Adipocyte (in vitro differentiated cells): Measurements from ENCODE around the gene DUSP15.

Experiments
- DNase-seq: peaks from one replicate; pipeline ENCODE4 v3.0.0-alpha.2; 2015; ENCODE audit warnings: low read depth
- H3K27me3 ChIP-seq: replicated peaks from 2 replicates; pipeline ENCODE4 v1.7.0; 2013; ENCODE audit warnings: mild to moderate bottlenecking, low read length, moderate library complexity; ENCODE audit not compliant: control insufficient read depth, insufficient read depth
- H3K36me3 ChIP-seq: 2 replicates; pipeline ENCODE4 v1.7.0; 2013; ENCODE audit warnings: low read length, mild to moderate bottlenecking, moderate library complexity; ENCODE audit not compliant: control insufficient read depth, insufficient read depth, severe bottlenecking
- H3K4me1 ChIP-seq: 2 replicates; pipeline ENCODE4 v1.7.0; 2013; ENCODE audit warnings: mild to moderate bottlenecking, low read length, moderate library complexity; ENCODE audit not compliant: control insufficient read depth, insufficient read depth
- H3K4me3 ChIP-seq: 2 replicates; pipeline ENCODE4 v1.7.0; 2013; ENCODE audit warnings: mild to moderate bottlenecking, low read length, moderate library complexity
- H3K9ac ChIP-seq: 2 replicates; pipeline ENCODE4 v1.7.0; 2013; ENCODE audit warnings: mild to moderate bottlenecking, low read length, moderate library complexity
- H3K9me3 ChIP-seq: 2 replicates; pipeline ENCODE4 v1.7.0; 2013; ENCODE audit warnings: mild to moderate bottlenecking, low read length, moderate library complexity; ENCODE audit not compliant: control insufficient read depth

Gene DUSP15

GRCh38 chr20:31864521-31865400, 5.6 kb downstream of the DUSP15 start:
- Histone ChIP-seq H3K9me3 (no peaks in the 10 kb centered on the region), H3K4me3 (no peak overlapping the region), H3K9ac (no peak overlapping the region), H3K36me3 (no peaks in the 10 kb centered on the region), H3K4me1 (peaks cover 3% of the 10 kb centered on the region), H3K27me3 (peaks cover 54% of the 10 kb centered on the region)
- DNase-seq = no peak

GRCh38 chr20:31863296-31864085, 6.8 kb downstream of the DUSP15 start:
- no peaks in the 10 kb centered on the region for H3K36me3 ChIP-seq
- H3K27me3 ChIP-seq = peaks cover 52% of the 10 kb centered on the region
- no peak overlapping the region for H3K4me3 ChIP-seq
- H3K9ac ChIP-seq = no peak overlapping the region
- no peaks in the 10 kb centered on the region for H3K9me3 ChIP-seq
- DNase-seq = no peak
- peaks cover 3% of the 10 kb centered on the region for H3K4me1 ChIP-seq

GRCh38 chr20:31862506-31862905, 7.8 kb downstream of the DUSP15 start:
- H3K4me3 ChIP-seq = no peak overlapping the region
- H3K9ac ChIP-seq = no peak overlapping the region
- peaks cover 3% of the 10 kb centered on the region for H3K4me1 ChIP-seq
- no peak for DNase-seq
- H3K9me3 ChIP-seq = no peaks in the 10 kb centered on the region
- H3K36me3 ChIP-seq = no peaks in the 10 kb centered on the region
- H3K27me3 ChIP-seq = peaks cover 62% of the 10 kb centered on the region

GRCh38 chr20:31862157-31862470, 8.2 kb downstream of the DUSP15 start:
- H3K27me3 ChIP-seq = peaks cover 66% of the 10 kb centered on the region

GRCh38 chr20:31861385-31862156, 8.8 kb downstream of the DUSP15 start:
- no peak overlapping the region for H3K9ac ChIP-seq
- peaks cover 71% of the 10 kb centered on the region for H3K27me3 ChIP-seq
- peak; percentile 64 for DNase-seq
- H3K4me3 ChIP-seq = peak overlapping the region; percentile 56
- H3K4me1 ChIP-seq = peaks cover 3% of the 10 kb centered on the region
- no peaks in the 10 kb centered on the region for H3K36me3 ChIP-seq
- no peaks in the 10 kb centered on the region for H3K9me3 ChIP-seq

More at GRCh38 chr20:31862157-31862470, 8.2 kb downstream of the DUSP15 start:
- H3K9me3 ChIP-seq = no peaks in the 10 kb centered on the region
- H3K4me1 ChIP-seq = peaks cover 3% of the 10 kb centered on the region
- no peak for DNase-seq
- no peak overlapping the region for H3K4me3 ChIP-seq
- no peaks in the 10 kb centered on the region for H3K36me3 ChIP-seq
- H3K9ac ChIP-seq = no peak overlapping the region

- H3K27me3 ChIP-seq = peaks cover 71% of the 10 kb centered on the region
- DNase-seq = no peak
- no peaks in the 10 kb centered on the region for H3K36me3 ChIP-seq
- H3K4me1 ChIP-seq = peaks cover 3% of the 10 kb centered on the region
- no peak overlapping the region for H3K9ac ChIP-seq
- peak overlapping the region; percentile 56 for H3K4me3 ChIP-seq
- H3K9me3 ChIP-seq = no peaks in the 10 kb centered on the region
These were observed 9.3 kb downstream of the DUSP15 start for GRCh38 chr20:31861135-31861384.

GRCh38 chr20:31860390-31861134, 9.8 kb downstream of the DUSP15 start:
- Histone ChIP-seq H3K27me3 (peaks cover 73% of the 10 kb centered on the region), H3K36me3 (no peaks in the 10 kb centered on the region), H3K4me3 (no peak overlapping the region), H3K4me1 (peaks cover 3% of the 10 kb centered on the region), H3K9me3 (no peaks in the 10 kb centered on the region), H3K9ac (no peak overlapping the region)
- no peak for DNase-seq

- H3K27me3 ChIP-seq = peaks cover 79% of the 10 kb centered on the region
- H3K9me3 ChIP-seq = no peaks in the 10 kb centered on the region
- no peaks in the 10 kb centered on the region for H3K36me3 ChIP-seq
- no peak for DNase-seq
- H3K9ac ChIP-seq = no peak overlapping the region
- H3K4me1 ChIP-seq = peaks cover 3% of the 10 kb centered on the region
- H3K4me3 ChIP-seq = no peak overlapping the region
These were observed 10.3 kb downstream of the DUSP15 start for GRCh38 chr20:31859998-31860380.

- Histone ChIP-seq H3K36me3 (no peaks in the 10 kb centered on the region), H3K9ac (no peak overlapping the region), H3K4me1 (peaks cover 3% of the 10 kb centered on the region), H3K27me3 (peaks cover 82% of the 10 kb centered on the region), H3K4me3 (no peak overlapping the region), H3K9me3 (no peaks in the 10 kb centered on the region)
- DNase-seq = no peak
These were observed 10.9 kb downstream of the DUSP15 start for GRCh38 chr20:31859266-31859997.

GRCh38 chr20:31858760-31859083, 11.6 kb downstream of the DUSP15 start:
- Histone ChIP-seq H3K27me3 (peaks cover 81% of the 10 kb centered on the region), H3K9ac (no peak overlapping the region), H3K9me3 (no peaks in the 10 kb centered on the region)

More at GRCh38 chr20:31858760-31859083, 11.6 kb downstream of the DUSP15 start:
- Histone ChIP-seq H3K4me3 (no peak overlapping the region), H3K4me1 (peaks cover 3% of the 10 kb centered on the region), H3K36me3 (no peaks in the 10 kb centered on the region)
- no peak for DNase-seq
